Measurements from ENCODE around the gene CFAP91.

The CFAP91 gene

DNA sequence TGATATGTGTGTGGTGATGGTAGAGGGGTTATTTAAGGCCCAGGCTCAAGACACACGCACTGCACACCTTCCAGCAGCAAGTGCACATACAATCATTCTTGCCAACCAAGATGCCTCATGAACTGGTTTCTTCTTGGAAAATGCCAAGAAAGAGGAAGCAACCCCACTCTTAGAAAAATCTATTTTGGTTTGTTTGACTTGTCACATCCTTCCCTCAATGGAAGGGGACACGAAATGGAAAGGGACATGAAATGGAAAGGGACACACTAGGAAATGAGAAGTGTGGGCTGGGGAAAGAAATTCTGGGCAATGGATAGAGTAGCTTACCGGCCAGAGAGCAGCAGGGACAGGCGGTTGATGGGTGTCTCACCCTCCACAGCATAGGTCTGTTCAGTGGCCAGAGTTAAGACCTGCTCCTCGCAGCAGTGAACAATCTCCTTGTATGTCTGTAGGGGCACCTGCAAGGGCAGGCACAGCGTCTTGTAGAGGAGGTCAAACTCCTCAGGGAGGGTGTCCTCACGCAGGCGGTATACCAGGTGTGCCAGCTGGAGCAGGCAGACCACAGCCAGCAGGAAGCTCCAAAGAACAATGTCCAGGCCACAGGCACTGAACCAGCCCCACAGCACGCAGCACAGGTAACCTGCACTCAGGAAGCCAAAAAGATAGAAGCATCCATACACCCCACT lies 43.1 kb upstream of the CFAP91 start:
- 96% methylated on average over 8 of the region's 9 CpGs for WGBS
- no peak overlapping the region for H3K4me3 ChIP-seq (ENCODE audit: insufficient read depth in 1 of 2, low read depth in 1 of 2, low read length in 2 of 2)

DNA sequence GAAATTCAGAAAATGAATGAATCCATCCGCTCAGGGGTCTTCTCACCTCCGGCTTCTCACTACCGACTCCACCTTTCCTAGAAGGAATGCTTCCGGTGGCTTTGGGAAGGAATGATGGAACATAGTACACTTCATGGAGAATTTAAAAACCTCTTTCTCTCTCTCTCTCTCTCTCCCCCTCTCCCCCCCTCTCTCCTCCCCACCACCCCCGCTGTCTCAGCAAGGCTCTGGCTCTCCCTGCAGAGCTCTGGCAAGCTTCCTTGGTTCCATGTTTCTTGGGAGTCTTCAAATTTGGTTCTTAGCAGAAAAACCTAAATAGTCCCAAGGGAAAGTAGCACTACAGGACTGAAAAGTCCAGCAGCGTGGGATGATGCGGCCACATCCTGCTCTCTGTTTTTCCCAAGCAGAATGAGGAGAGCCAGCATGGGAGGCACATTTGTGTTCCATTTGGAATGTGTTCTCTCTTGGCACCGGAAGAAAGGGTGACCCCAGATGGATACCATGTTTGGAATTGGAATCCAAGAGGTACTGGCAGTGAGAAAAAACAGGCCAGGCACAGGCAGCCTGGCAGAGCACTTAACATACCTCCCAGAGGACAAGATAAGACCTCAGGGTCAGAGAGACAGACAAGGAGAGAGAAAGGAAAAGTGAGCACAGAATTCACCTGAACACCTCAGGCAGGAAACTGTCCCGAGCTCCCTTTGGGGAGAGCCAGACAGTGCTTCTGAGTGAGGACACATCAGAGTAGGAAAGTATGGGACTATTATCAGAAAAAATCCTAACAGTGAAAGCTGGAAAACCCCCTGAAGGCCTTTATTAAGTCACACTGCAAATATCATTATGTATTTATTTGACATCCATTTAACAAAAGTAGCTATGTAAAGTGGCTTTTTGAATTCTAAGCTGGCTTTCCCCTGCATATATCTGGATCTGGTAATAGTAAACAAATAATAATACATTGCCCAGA lies 42.1 kb upstream of the CFAP91 start, which contains the start of gene POPDC2:
TSS of gene POPDC2 (minus strand) at position 116 of the 967 bp plus-strand sequence. CDS start 166 bp downstream, outside the sequence.
- H3K27ac ChIP-seq (ENCODE audit: low read length, poor library complexity, severe bottlenecking) = no peak within 1 kb of the TSS
- H3K4me3 ChIP-seq (ENCODE audit: insufficient read depth in 1 of 2, low read depth in 1 of 2, low read length in 2 of 2) = no peak within 1 kb of the TSS
- WGBS = 76% methylated on average over 7 of the region's 9 CpGs
- peaks cover 0 to 4% of the 10 kb centered on the region in 2 experiments for H3K36me3 ChIP-seq (ENCODE audit: control insufficient read depth in 1 of 2, insufficient read depth in 2 of 2, low read depth in 1 of 2, low read length in 2 of 2)
- H2AFZ ChIP-seq (ENCODE audit: low read depth, low read length) = no peak within 1 kb of the TSS
- H2BK12ac ChIP-seq (ENCODE audit: low read length in 2 of 2) = peak within 1 kb of the TSS in 1 of 2 experiments; percentile 7
- peak within 1 kb of the TSS; percentile 41 for H4K8ac ChIP-seq (ENCODE audit: low read length)
- no peak within 1 kb of the TSS for H2BK15ac ChIP-seq (ENCODE audit: low read depth, poor library complexity, severe bottlenecking)
- H3K14ac ChIP-seq (ENCODE audit: low read length in 2 of 2) = peak within 1 kb of the TSS in 1 of 2 experiments; percentile 67
- no peak within 1 kb of the TSS for H3K18ac ChIP-seq (ENCODE audit: low read depth in 1 of 2, low read length in 2 of 2)
- peak; percentile 6 for DNase-seq
- H3K23ac ChIP-seq (ENCODE audit: low read length in 2 of 2) = no peak within 1 kb of the TSS
- no peaks in the 10 kb centered on the region for H3K9me3 ChIP-seq (ENCODE audit: control insufficient read depth, low read length)
- H3K9ac ChIP-seq (ENCODE audit: low read length) = no peak within 1 kb of the TSS
- H3K4me2 ChIP-seq (ENCODE audit: low read length, poor library complexity, severe bottlenecking) = no peak within 1 kb of the TSS
- no peak within 1 kb of the TSS for H2AK5ac ChIP-seq (ENCODE audit: low read length, severe bottlenecking)
- no peaks in the 10 kb centered on the region for H3K4me1 ChIP-seq (ENCODE audit: control insufficient read depth, insufficient read depth, low read depth, low read length)
- peak within 1 kb of the TSS; percentile 57 for H4K91ac ChIP-seq (ENCODE audit: low read length)
- no peaks in the 10 kb centered on the region for H3K79me1 ChIP-seq (replicated peaks; ENCODE audit: low read length, poor library complexity, severe bottlenecking)
- no peak within 1 kb of the TSS for H2BK5ac ChIP-seq (ENCODE audit: low read depth, low read length, poor library complexity, severe bottlenecking)
- H2BK120ac ChIP-seq (ENCODE audit: low read depth, low read length) = no peak within 1 kb of the TSS
- no peak within 1 kb of the TSS for H3K4ac ChIP-seq (ENCODE audit: low read depth in 1 of 2, low read length in 2 of 2)
- H3K27me3 ChIP-seq (ENCODE audit: control insufficient read depth in 1 of 2, insufficient read depth in 1 of 2, low read length in 2 of 2) = no peaks in the 10 kb centered on the region

More for the DNA sequence above, 43.1 kb upstream of the CFAP91 start:
- Histone ChIP-seq H3K9me3 (ENCODE audit: control insufficient read depth, low read length) (no peaks in the 10 kb centered on the region), H2BK12ac (ENCODE audit: low read length in 2 of 2) (peak overlapping the region in 1 of 2 experiments; percentile 7), H4K8ac (ENCODE audit: low read length) (peak overlapping the region; percentile 41), H3K27ac (ENCODE audit: low read length, poor library complexity, severe bottlenecking) (no peak overlapping the region), H2AFZ (ENCODE audit: low read depth, low read length) (no peak overlapping the region), H3K4me1 (ENCODE audit: control insufficient read depth, insufficient read depth, low read depth, low read length) (no peaks in the 10 kb centered on the region), H3K18ac (ENCODE audit: low read depth in 1 of 2, low read length in 2 of 2) (no peak overlapping the region), H2BK5ac (ENCODE audit: low read depth, low read length, poor library complexity, severe bottlenecking) (no peak overlapping the region), H2AK5ac (ENCODE audit: low read length, severe bottlenecking) (no peak overlapping the region), H3K79me1 (replicated peaks; ENCODE audit: low read length, poor library complexity, severe bottlenecking) (no peaks in the 10 kb centered on the region), H3K9ac (ENCODE audit: low read length) (no peak overlapping the region), H3K27me3 (ENCODE audit: control insufficient read depth in 1 of 2, insufficient read depth in 1 of 2, low read length in 2 of 2) (no peaks in the 10 kb centered on the region), H2BK15ac (ENCODE audit: low read depth, poor library complexity, severe bottlenecking) (no peak overlapping the region), H3K4me2 (ENCODE audit: low read length, poor library complexity, severe bottlenecking) (no peak overlapping the region), H3K36me3 (ENCODE audit: control insufficient read depth in 1 of 2, insufficient read depth in 2 of 2, low read depth in 1 of 2, low read length in 2 of 2) (peaks cover 0 to 4% of the 10 kb centered on the region in 2 experiments), H3K14ac (ENCODE audit: low read length in 2 of 2) (peak overlapping the region in 1 of 2 experiments; percentile 67), H3K23ac (ENCODE audit: low read length in 2 of 2) (no peak overlapping the region), H4K91ac (ENCODE audit: low read length) (peak overlapping the region; percentile 57), H2BK120ac (ENCODE audit: low read depth, low read length) (no peak overlapping the region), H3K4ac (ENCODE audit: low read depth in 1 of 2, low read length in 2 of 2) (no peak overlapping the region)
- no peak for DNase-seq

DNA sequence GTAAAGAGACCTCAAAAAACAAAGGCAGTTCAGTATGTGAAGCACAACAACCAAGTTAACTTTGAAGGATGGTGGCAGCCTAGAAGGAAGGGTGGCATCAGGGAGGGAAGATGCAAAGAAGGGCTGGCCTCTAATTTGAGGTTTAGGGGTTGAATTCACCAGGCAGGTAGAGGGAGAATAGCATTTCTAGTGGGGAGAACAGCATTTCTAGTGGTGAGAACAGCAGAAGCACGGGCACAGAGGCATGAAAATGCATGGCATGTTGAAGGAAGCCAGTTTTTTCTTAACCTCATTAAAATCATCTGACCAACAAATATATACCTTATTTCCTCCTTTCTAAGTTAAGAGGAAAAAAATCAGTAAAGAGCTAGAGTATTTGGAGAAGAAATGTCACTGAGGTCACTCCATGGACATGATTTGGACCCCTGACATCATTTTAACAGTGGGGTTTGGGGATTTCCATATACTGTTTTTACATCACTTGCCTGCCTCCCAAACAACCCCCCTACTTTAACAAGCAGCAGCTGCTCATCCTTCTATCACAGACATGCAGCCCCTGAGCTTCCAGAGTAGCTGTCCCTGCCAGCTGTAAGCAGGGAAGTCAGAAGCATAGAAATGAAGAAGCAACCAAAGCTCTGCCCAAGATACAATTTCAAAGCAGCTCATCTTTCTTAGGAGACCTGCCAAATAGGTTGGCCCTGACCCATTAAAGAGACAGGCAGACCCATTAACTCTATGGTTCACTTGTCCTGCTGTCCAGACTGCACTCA lies 40.0 kb upstream of the CFAP91 start:
- no peak overlapping the region for H2BK120ac ChIP-seq (ENCODE audit: low read depth, low read length)

More for the DNA sequence above, 40.0 kb upstream of the CFAP91 start:
- WGBS = no CpG with 5 or more reads among the region's 1 CpG
- Histone ChIP-seq H3K4me1 (ENCODE audit: control insufficient read depth, insufficient read depth, low read depth, low read length) (no peaks in the 10 kb centered on the region), H4K8ac (ENCODE audit: low read length) (no peak overlapping the region), H2BK15ac (ENCODE audit: low read depth, poor library complexity, severe bottlenecking) (no peak overlapping the region), H2AK5ac (ENCODE audit: low read length, severe bottlenecking) (peak overlapping the region; percentile 19), H3K9me3 (ENCODE audit: control insufficient read depth, low read length) (no peaks in the 10 kb centered on the region), H2BK5ac (ENCODE audit: low read depth, low read length, poor library complexity, severe bottlenecking) (no peak overlapping the region), H3K79me1 (replicated peaks; ENCODE audit: low read length, poor library complexity, severe bottlenecking) (no peaks in the 10 kb centered on the region), H3K27me3 (ENCODE audit: control insufficient read depth in 1 of 2, insufficient read depth in 1 of 2, low read length in 2 of 2) (no peaks in the 10 kb centered on the region), H3K18ac (ENCODE audit: low read depth in 1 of 2, low read length in 2 of 2) (no peak overlapping the region), H3K23ac (ENCODE audit: low read length in 2 of 2) (no peak overlapping the region), H3K9ac (ENCODE audit: low read length) (peak overlapping the region; percentile 75), H3K4me3 (ENCODE audit: insufficient read depth in 1 of 2, low read depth in 1 of 2, low read length in 2 of 2) (no peak overlapping the region), H3K4me2 (ENCODE audit: low read length, poor library complexity, severe bottlenecking) (no peak overlapping the region), H3K27ac (ENCODE audit: low read length, poor library complexity, severe bottlenecking) (no peak overlapping the region), H3K36me3 (ENCODE audit: control insufficient read depth in 1 of 2, insufficient read depth in 2 of 2, low read depth in 1 of 2, low read length in 2 of 2) (peaks cover 4 to 9% of the 10 kb centered on the region in 2 experiments), H2AFZ (ENCODE audit: low read depth, low read length) (no peak overlapping the region), H3K14ac (ENCODE audit: low read length in 2 of 2) (no peak overlapping the region), H2BK12ac (ENCODE audit: low read length in 2 of 2) (no peak overlapping the region), H4K91ac (ENCODE audit: low read length) (no peak overlapping the region), H3K4ac (ENCODE audit: low read depth in 1 of 2, low read length in 2 of 2) (no peak overlapping the region)
- no peak for DNase-seq

Data from mesenchymal stem cell (in vitro differentiated cells and primary cell).